ENCODE results near the gene PCSK6. TPM values are rescaled to one million over a fixed set of nuclear protein-coding genes. Genes with fewer than 3 reads are reported as not detected.

The PCSK6 gene
- total RNA-seq, 1 experiment from 2014 or later: 10.6 TPM

DNA sequence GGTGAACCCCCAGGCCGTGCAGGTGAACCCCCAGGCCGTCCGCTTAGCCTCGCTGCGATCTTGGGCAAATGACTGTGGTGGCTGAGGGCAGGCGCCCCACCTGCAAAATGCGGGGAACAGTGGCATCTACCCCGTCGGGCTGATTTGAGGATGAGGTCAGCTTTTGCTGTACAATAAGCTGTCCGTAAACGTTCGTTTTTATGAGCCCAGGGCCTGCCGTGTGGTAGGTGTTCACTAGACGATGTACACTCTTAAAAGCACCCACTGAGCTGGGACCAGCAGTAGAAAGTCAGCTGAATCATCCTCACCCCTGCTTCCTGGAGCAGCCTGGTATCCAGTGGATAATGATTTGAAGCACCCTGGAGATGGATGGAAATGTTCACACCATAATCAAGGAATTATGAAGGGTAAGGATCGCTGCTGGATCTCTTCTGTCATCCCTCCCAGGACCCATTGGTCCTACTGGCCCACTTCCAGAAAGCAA, 943 bp upstream of the PCSK6 start:
- no peak for ATAC-seq
- CTCF ChIA-PET: no interaction called here
- Histone ChIP-seq H3K27me3 (ENCODE audit: control insufficient read depth, insufficient read depth, low read length) (peaks cover 5% of the 10 kb centered on the region; the same call in 1 of the 2 replicates), H3K4me3 (ENCODE audit: low read depth in 2 of 2, low read length in 2 of 2) (no peak overlapping the region), H3K9me3 (ENCODE audit: control insufficient read depth, insufficient read depth, low read depth, low read length) (no peaks in the 10 kb centered on the region), H3K36me3 (ENCODE audit: control insufficient read depth, insufficient read depth, low read length) (no peaks in the 10 kb centered on the region), H3K27ac (ENCODE audit: low read length) (no peak overlapping the region), H3K4me1 (ENCODE audit: control insufficient read depth, insufficient read depth, low read length) (0 out of 2 replicates have a peak, but pooled peaks cover 3% of the 10 kb centered on the region)
- TF ChIP-seq, protein P1, sequence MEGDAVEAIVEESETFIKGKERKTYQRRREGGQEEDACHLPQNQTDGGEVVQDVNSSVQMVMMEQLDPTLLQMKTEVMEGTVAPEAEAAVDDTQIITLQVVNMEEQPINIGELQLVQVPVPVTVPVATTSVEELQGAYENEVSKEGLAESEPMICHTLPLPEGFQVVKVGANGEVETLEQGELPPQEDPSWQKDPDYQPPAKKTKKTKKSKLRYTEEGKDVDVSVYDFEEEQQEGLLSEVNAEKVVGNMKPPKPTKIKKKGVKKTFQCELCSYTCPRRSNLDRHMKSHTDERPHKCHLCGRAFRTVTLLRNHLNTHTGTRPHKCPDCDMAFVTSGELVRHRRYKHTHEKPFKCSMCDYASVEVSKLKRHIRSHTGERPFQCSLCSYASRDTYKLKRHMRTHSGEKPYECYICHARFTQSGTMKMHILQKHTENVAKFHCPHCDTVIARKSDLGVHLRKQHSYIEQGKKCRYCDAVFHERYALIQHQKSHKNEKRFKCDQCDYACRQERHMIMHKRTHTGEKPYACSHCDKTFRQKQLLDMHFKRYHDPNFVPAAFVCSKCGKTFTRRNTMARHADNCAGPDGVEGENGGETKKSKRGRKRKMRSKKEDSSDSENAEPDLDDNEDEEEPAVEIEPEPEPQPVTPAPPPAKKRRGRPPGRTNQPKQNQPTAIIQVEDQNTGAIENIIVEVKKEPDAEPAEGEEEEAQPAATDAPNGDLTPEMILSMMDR (IDR thresholded peaks at IDR 0.05): no peak
- TF ChIP-seq POLR2AphosphoS5 (IDR thresholded peaks at IDR 0.05; ENCODE audit: low read depth, low read length) (no peak), TCF7L2 (IDR thresholded peaks at IDR 0.05; ENCODE audit: low read depth, low read length) (no peak), SIN3A (IDR thresholded peaks at IDR 0.05; ENCODE audit: borderline replicate concordance, insufficient read depth, low read depth, low read length) (no peak)
- TF ChIP-seq, protein P2, sequence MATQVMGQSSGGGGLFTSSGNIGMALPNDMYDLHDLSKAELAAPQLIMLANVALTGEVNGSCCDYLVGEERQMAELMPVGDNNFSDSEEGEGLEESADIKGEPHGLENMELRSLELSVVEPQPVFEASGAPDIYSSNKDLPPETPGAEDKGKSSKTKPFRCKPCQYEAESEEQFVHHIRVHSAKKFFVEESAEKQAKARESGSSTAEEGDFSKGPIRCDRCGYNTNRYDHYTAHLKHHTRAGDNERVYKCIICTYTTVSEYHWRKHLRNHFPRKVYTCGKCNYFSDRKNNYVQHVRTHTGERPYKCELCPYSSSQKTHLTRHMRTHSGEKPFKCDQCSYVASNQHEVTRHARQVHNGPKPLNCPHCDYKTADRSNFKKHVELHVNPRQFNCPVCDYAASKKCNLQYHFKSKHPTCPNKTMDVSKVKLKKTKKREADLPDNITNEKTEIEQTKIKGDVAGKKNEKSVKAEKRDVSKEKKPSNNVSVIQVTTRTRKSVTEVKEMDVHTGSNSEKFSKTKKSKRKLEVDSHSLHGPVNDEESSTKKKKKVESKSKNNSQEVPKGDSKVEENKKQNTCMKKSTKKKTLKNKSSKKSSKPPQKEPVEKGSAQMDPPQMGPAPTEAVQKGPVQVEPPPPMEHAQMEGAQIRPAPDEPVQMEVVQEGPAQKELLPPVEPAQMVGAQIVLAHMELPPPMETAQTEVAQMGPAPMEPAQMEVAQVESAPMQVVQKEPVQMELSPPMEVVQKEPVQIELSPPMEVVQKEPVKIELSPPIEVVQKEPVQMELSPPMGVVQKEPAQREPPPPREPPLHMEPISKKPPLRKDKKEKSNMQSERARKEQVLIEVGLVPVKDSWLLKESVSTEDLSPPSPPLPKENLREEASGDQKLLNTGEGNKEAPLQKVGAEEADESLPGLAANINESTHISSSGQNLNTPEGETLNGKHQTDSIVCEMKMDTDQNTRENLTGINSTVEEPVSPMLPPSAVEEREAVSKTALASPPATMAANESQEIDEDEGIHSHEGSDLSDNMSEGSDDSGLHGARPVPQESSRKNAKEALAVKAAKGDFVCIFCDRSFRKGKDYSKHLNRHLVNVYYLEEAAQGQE (IDR thresholded peaks at IDR 0.05; ENCODE audit: insufficient read depth in 1 of 2, low read depth in 2 of 2, low read length in 1 of 2): no peak
- no TSS peak for BruUV-seq (replicated peaks)
- intact Hi-C loops (cut with micrococcal nuclease; ENCODE audit: unreplicated experiment) (loop anchor here (5.0 kb wide), 1 partner anchor 193 kb away; the partner anchor contains the start of gene SNRPA1), in situ Hi-C loops (cut with HindIII; ENCODE audit: low pct_unique_long_range_greater_than_20kb, low sequenced_read_pairs) (no loop called here)
- POLR2A ChIA-PET: no interaction called here
- DNase-seq (ENCODE audit: low read depth, low spot score): no peak

DNA sequence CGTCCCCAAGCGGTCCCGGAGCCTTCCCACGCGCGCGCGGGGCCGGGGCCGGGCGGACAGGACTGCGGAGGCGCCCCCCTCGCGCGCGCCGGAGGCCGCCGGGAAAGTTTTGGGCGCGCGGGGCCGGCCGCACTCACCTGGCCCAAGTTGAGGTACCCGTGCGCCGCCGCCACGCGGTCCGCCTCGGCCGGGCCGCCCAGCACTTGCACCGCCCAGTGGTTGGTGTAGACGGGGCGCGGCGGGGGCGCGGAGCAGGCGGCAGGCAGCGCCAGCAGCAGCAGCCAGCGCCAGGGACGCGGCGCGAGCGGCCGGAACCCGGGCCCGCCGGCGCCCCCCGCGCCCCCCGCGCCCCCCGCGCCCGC, 289 bp downstream of the PCSK6 start:
- TF ChIP-seq POLR2AphosphoS5 (IDR thresholded peaks at IDR 0.05; ENCODE audit: low read depth, low read length) (no peak), SIN3A (IDR thresholded peaks at IDR 0.05; ENCODE audit: borderline replicate concordance, insufficient read depth, low read depth, low read length) (no peak), TCF7L2 (IDR thresholded peaks at IDR 0.05; ENCODE audit: low read depth, low read length) (no peak)
- TF ChIP-seq, protein P1 (IDR thresholded peaks at IDR 0.05): no peak
- TF ChIP-seq, protein P2 (IDR thresholded peaks at IDR 0.05; ENCODE audit: insufficient read depth in 1 of 2, low read depth in 2 of 2, low read length in 1 of 2): no peak
- ATAC-seq: peak; percentile 83
- intact Hi-C loops (cut with micrococcal nuclease; ENCODE audit: unreplicated experiment): no loop called here
- Histone ChIP-seq H3K27me3 (ENCODE audit: control insufficient read depth, insufficient read depth, low read length) (peaks cover 2% of the 10 kb centered on the region; the same call in 1 of the 2 replicates), H3K4me1 (ENCODE audit: control insufficient read depth, insufficient read depth, low read length) (0 out of 2 replicates have a peak, but pooled peaks cover 3% of the 10 kb centered on the region), H3K36me3 (ENCODE audit: control insufficient read depth, insufficient read depth, low read length) (no peaks in the 10 kb centered on the region), H3K9me3 (ENCODE audit: control insufficient read depth, insufficient read depth, low read depth, low read length) (no peaks in the 10 kb centered on the region), H3K27ac (ENCODE audit: low read length) (no peak overlapping the region), H3K4me3 (ENCODE audit: low read depth in 2 of 2, low read length in 2 of 2) (peak overlapping the region in 1 of 2 experiments; percentile 21; a peak in 1 of 4 replicates)
- in situ Hi-C loops (cut with HindIII; ENCODE audit: low pct_unique_long_range_greater_than_20kb, low sequenced_read_pairs): no loop called here
- DNase-seq (ENCODE audit: low read depth, low spot score): no peak
- ChIA-PET CTCF (interaction anchor here (0.6 kb wide), 1 partner anchor 63 kb away, joined by 4 read pairs; no protein-coding TSS in a partner anchor), POLR2A (no interaction called here)
- BruUV-seq (replicated peaks): no TSS peak

Measured in Panc1 (cell line).